Kidney (tissue), 14 donors: Measurements from ENCODE around the gene C5orf15. TPM values are rescaled to one million over a fixed set of nuclear protein-coding genes. Genes with fewer than 3 reads are reported as not detected.

Experiments
- DNase-seq, 5 donors: peaks; one replicate each; pipeline ENCODE4 v3.0.0-alpha.2; 2013 to 2020
- FAIRE-seq: peaks from 2 replicates; lab custom pipeline; 2012; peaks lifted over from hg19 to GRCh38; lab: Jason Lieb, UNC
- H3K27ac ChIP-seq, 2 donors: one replicate each; pipeline ENCODE4 v1.7.0; 2013; ENCODE audit warnings: low read depth in 2 of 2, low read length in 2 of 2, inconsistent platforms in 1 of 2
- H3K27me3 ChIP-seq: one replicate; pipeline ENCODE4 v1.7.1; 2013; ENCODE audit warnings: low read length, inconsistent platforms; ENCODE audit not compliant: control insufficient read depth, insufficient read depth
- H3K36me3 ChIP-seq, 3 donors: one replicate each; pipeline versions ENCODE4 v1.7.0 to v1.7.1; 2013; ENCODE audit warnings: low read length in 3 of 3, control low read depth in 1 of 3, inconsistent platforms in 1 of 3; ENCODE audit not compliant: insufficient read depth in 3 of 3, control insufficient read depth in 2 of 3
- H3K4me1 ChIP-seq, 3 donors: one replicate each; pipeline versions ENCODE4 v1.7.0 to v1.7.1; 2013; ENCODE audit warnings: low read length in 3 of 3, inconsistent platforms in 1 of 3, low read depth in 1 of 3; ENCODE audit not compliant: control insufficient read depth in 2 of 3, insufficient read depth in 2 of 3
- H3K4me3 ChIP-seq, 3 donors: one replicate each; pipeline versions ENCODE4 v1.7.0 to v1.8.1; 2013; ENCODE audit warnings: low read length in 3 of 3, control low read depth in 1 of 3, inconsistent platforms in 1 of 3
- H3K9ac ChIP-seq, 3 donors: one replicate each; pipeline versions ENCODE4 v1.7.0 to v1.7.1; 2013; ENCODE audit warnings: low read length in 3 of 3, control low read depth in 1 of 3, inconsistent platforms in 1 of 3
- H3K9me3 ChIP-seq, 3 donors: one replicate each; pipeline versions ENCODE4 v1.7.0 to v1.7.1; 2013; ENCODE audit warnings: low read length in 3 of 3, control low read depth in 1 of 3, inconsistent platforms in 1 of 3; ENCODE audit not compliant: control insufficient read depth in 2 of 3, insufficient read depth in 1 of 3
- intact Hi-C: fragments of 100-400 bp; cut with DNase I; formaldehyde crosslinking; loops from one replicate; pipeline ENCODE4 v1.11.1; 2022
- polyA plus RNA-seq: library from polyadenylated mRNA; stranded (reverse); fragments of 350-450 nt; fragmentation: Illumina TruSeq; extraction: RNeasy Lipid Tissue Mini Kit (QIAGEN cat#74804); gene quantifications from one replicate; pipeline ENCODE4 v1.2.3, GENCODE V29; 2014; ENCODE audit warnings: low read depth, low replicate concordance; ENCODE audit not compliant: insufficient read depth
- total RNA-seq: library from RNA; stranded (reverse); fragmentation: NEBNext Ultra II Directional; extraction: Animal tissue kit (Norgen Biotek cat#: 25700); gene quantifications from one replicate; pipeline ENCODE4 v1.2.1, GENCODE V29; 2021
- TF ChIP-seq, protein P1 (sequence below): IDR thresholded peaks from 3 replicates; pipeline ENCODE4 v1.5.1; 2012; ENCODE audit warnings: mild to moderate bottlenecking, moderate library complexity, borderline replicate concordance; ENCODE audit not compliant: insufficient read depth; ENCODE audit errors: extremely low read depth
- donor health status: control.
- donor health status: control.
- donor health status: control.
- donor health status: control.
- donor health status: control.
- donor health status: DM: yes; HTN: yes; CAD: no.
- donor health status: Normal renal cell carcinoma (clear cell type).

Gene C5orf15
- total and polyA plus RNA-seq, 2 donors from 2014 or later: 43.9 to 54.4 TPM

DNA sequence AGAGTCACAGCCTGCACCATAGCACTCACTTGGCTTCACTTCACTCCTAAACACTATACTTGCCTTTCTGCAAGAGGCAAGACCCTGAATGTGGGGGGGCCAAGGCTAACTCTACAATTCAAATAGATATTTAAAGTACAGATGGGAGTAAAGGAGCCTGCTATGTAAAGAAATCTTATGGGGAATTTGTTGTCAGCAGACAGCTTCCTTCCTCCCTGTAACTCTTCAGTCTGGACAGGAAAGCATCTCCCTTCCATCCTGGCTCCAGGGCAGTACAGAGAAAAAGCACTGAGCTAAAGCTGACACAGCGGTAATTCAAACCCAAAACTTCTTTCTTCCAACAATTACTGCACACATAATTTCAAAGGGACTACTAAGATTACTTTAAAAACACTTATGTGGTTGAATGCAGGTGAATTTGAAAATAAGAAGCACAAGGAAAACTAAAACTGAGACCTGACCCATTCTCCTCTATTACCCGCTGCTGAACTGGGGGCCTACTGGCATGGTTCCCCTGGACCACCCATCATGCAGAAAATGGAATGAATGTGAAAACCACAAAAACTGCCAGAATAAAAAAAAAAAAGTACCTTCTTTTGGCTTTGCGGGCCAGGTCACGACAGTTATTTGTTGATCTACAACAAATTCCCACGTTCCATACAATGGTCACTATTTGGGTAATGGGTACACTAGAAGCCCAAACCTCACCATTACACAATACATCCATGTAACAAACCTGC is 22.9 kb upstream of the C5orf15 start:
- no peaks in the 10 kb centered on the region for H3K9me3 ChIP-seq
- no peak overlapping the region for H3K9ac ChIP-seq
- intact Hi-C loops: no loop called here
- DNase-seq (no peak), FAIRE-seq (no peak)
- no peak overlapping the region for H3K27ac ChIP-seq
- H3K36me3 ChIP-seq: peaks cover 8 to 36% (median 21%) of the 10 kb centered on the region in 3 donors
- H3K4me1 ChIP-seq: peaks cover 0 to 26% (median 23%) of the 10 kb centered on the region in 3 donors
- TF ChIP-seq, protein P1, sequence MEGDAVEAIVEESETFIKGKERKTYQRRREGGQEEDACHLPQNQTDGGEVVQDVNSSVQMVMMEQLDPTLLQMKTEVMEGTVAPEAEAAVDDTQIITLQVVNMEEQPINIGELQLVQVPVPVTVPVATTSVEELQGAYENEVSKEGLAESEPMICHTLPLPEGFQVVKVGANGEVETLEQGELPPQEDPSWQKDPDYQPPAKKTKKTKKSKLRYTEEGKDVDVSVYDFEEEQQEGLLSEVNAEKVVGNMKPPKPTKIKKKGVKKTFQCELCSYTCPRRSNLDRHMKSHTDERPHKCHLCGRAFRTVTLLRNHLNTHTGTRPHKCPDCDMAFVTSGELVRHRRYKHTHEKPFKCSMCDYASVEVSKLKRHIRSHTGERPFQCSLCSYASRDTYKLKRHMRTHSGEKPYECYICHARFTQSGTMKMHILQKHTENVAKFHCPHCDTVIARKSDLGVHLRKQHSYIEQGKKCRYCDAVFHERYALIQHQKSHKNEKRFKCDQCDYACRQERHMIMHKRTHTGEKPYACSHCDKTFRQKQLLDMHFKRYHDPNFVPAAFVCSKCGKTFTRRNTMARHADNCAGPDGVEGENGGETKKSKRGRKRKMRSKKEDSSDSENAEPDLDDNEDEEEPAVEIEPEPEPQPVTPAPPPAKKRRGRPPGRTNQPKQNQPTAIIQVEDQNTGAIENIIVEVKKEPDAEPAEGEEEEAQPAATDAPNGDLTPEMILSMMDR: no peak
- no peak overlapping the region for H3K4me3 ChIP-seq
- H3K27me3 ChIP-seq: no peaks in the 10 kb centered on the region

DNA sequence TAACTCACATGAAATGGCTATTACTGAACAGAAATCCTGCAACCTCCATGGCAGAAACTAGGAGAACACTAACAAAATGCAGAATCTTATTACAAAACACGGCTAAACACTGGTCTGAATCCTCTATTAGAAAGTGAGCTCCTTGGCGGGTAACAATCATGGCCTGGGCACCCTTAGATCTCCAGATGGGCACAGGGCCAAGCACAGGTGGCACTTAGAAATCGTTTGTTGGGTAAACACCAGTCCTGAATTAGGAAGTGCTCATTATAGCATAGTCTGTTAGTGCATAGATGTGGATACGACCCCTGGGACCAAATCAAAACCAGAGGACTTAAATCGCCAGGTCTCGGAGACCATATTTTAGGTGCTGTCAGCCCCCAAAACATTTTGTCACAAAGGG is 22.0 kb upstream of the C5orf15 start:
- FAIRE-seq (no peak), DNase-seq (no peak)
- Histone ChIP-seq H3K36me3 (peaks cover 8 to 41% (median 23%) of the 10 kb centered on the region in 3 donors), H3K4me3 (no peak overlapping the region), H3K4me1 (peaks cover 0 to 19% (median 15%) of the 10 kb centered on the region in 3 donors), H3K9ac (no peak overlapping the region), H3K9me3 (no peaks in the 10 kb centered on the region), H3K27me3 (no peaks in the 10 kb centered on the region), H3K27ac (no peak overlapping the region)
- intact Hi-C loops: no loop called here
- TF ChIP-seq, protein P1: no peak

DNA sequence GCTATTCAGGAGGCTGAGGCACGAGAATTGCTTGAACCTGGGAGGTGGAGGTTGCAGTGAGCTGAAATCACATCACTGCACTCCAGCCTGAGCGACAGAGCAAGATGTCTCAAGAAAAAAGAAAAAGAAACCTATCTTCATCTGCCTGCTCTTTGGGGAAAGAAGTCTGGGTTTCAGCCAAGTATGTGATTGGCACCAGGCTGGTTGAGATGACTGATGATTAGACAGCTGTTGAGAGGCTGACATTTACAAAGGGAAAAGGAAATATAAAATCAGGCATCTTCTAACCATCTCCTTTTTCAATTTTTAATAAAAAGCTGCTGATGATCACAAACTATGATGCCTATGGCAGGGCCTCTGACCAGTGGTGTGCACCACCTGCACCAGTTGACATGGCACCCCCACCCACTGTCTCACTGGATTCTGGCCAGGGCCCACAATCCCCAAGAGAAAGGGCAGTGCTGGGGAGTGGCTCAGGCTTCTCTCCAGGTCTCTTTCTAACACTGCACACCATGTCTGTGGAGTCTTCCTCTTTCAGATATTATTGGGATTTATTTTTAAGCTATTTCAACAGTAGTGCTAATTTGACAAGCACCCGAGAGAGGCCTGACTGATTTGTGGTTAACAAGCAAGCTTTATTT is 17.2 kb upstream of the C5orf15 start:
- Histone ChIP-seq H3K4me1 (no peaks in the 10 kb centered on the region), H3K4me3 (no peak overlapping the region), H3K9me3 (no peaks in the 10 kb centered on the region), H3K27me3 (no peaks in the 10 kb centered on the region), H3K9ac (no peak overlapping the region), H3K36me3 (peaks cover 11 to 57% (median 25%) of the 10 kb centered on the region in 3 donors), H3K27ac (no peak overlapping the region)
- TF ChIP-seq, protein P1: no peak
- DNase-seq: no peak
- FAIRE-seq: no peak
- intact Hi-C loops: no loop called here
